Erythroblast (primary cell): ENCODE results near the gene PUM1.
"Not testable (repeated sequence)": the region's sequence is repeated elsewhere in the genome, so short reads cannot be mapped to it uniquely, and the experiment has no call there.

ENCODE experiments used
- DNase-seq, 2 experiments: peaks; one replicate each; lab custom pipeline; 2025; lab: John Stamatoyannopoulos, UW
- GATA1 ChIP-seq: IDR thresholded peaks from 2 replicates; pipeline ENCODE4 v1.6.1; 2011; ENCODE audit warnings: low read depth, mild to moderate bottlenecking, control low read depth, low read length, moderate library complexity
- POLR2A ChIP-seq: IDR thresholded peaks from 2 replicates; pipeline ENCODE4 v1.6.1; 2011; ENCODE audit warnings: mild to moderate bottlenecking, low read length

PUM1 gene

DNA sequence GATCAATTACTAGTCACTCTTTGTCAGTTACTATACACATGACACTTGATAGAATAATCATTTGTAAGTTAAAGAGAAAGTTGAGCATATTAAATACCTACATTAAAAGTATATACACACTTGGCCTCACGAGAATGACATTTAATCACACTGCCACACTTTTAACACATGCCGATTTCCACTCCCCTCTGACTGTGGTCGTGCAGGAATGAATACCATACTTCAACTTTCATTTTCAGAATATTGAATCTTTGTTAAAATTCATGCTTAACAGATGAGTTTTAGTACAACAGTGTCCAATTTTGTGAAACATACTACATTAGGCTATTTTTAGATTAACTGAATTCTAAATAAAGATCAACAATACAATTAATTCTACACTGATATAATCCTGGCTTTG, 78.8 kb downstream of the PUM1 start:
- no peak for DNase-seq
- TF ChIP-seq GATA1 (no peak), POLR2A (no peak)

DNA sequence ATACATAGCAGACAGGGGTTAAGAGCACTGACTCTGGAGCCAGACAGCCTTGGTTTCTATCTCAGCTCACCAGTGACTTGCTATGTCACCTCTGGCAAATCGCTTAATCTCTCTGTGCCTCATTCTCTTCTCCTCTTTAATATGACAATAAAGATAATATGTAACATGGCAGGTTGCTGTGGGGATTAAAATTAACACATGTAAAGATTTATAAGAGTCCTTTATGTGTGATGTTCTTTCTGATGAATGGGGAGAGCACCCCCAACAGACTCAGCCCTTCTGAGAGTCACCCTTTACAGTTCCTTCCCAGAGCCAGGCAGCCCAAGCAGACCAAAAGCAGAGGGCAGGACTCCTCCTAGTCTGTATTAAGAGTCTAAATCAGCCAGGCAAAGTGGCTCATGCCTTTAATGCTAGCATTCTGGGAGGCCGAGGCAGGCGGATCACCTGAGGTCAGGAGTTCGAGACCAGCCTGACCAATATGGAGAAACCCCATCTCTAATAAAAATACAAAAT, 80.5 kb downstream of the PUM1 start:
- DNase-seq, result peak in 1 of 2 experiments; percentile 35
- TF ChIP-seq GATA1 (no peak), POLR2A (no peak)

DNA sequence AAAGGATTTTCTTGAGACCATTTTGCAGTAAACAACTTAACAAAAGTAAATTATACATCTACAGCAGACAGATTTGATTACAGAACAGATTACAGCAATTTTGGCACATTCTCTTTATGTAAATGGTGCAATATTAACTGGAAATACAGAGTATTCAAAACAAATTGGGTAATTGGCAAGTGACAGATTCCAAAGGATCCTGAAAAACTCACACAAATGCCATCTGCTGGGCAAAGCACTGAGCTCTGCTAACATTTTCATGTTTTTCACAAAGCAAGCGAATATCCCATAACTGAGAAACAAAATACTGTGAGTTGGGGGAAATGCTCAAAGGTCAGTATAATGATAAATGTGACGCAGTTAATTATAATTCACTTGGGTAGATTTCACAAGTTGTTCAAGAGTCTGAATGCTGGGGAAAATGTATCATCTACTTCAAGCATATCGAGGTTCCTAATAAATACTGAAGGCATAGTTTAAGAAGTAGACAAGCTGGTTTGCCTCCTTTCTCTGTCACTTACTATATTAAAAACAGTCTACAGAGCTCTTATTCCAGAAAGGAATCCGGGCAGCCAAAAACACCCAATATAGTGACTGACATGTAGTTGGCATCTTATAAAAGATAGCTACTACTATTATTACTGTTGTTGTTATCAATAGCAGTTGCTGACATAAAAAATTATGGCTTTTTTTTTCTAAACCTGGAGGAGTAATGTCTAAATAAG, 81.2 kb downstream of the PUM1 start:
- no peak for DNase-seq

DNA sequence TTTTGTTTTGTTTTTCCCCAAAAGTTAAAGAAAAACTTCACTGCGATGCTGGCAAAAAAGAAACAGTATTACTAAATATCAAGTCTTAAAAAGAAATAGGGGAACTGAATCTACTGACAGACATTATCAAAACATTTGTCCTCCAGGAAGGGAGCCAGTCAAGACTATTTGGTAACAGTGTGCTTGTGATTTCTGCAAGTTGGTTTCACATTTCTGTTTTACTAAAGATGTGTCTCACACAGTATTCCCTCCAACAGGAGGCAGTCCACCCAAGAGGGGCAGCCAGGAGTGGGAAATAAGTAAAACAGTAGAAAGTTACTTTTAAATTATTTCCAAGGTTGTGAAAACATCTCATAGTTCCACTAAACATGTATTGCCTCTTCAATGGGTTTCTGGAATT, 82.6 kb downstream of the PUM1 start:
- no peak for TF ChIP-seq GATA1
- no peak for DNase-seq

More for the DNA sequence above, 81.2 kb downstream of the PUM1 start:
- TF ChIP-seq GATA1, result no peak
- TF ChIP-seq POLR2A, result no peak

DNA sequence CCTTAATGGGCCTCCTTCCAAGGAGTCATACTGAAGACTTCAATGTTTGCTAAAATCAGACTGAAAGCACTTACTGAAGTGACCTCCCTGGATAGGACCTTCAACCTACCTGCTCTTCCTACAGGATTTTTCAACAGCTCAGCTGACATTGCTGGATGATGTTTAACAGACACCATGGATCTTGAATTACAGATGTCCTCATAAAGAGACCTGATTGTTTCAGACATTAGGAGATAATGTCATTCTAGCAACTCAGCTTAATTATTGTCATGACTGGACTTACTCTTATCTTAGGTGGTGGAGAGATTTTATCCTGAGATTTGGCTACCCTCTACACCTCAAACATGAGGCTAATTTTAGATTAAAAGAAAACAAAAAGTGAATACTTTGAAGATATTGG, 83.1 kb downstream of the PUM1 start:
- TF ChIP-seq POLR2A, result no peak
- no peak for TF ChIP-seq GATA1
- DNase-seq, result no peak

DNA sequence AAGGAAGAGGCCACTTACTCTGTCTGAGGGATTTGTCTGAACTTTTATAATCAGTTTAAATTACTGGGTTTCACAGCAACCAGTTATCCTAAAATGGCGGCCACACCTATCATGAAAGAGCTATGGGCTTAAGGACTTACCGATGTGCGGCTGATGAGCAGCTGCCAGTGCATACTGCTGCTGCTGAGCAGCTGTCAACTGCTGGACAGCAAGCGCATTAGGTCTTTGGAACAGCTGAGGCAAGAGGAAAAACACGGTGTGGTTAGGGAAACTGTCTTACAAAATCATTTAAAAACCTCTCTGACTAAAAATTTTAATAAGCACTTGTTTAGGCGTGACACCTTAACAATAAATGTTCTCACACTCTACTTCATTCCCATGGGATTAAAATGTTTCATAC, 84.3 kb downstream of the PUM1 start:
- TF ChIP-seq POLR2A (no peak), GATA1 (no peak)
- DNase-seq, result no peak

DNA sequence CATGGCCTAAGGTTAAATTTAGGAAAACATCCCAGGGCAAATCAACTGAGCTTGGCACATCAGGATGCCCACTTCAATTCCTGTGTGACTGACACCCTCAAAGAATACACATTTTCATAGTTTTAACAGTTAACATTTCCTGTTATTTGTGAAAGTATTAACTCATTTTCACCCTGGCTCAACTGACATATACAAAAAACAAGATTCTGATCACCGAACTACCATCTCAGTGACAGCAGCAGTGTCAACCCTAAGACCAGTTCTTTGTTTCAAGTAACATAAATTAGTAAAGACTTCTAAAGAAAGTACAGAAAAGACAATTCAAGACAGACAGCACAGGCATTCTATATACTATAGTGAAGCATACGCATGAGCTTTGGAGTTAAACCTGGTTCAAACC, 88.0 kb downstream of the PUM1 start:
- TF ChIP-seq GATA1 (no peak), POLR2A (no peak)
- no peak for DNase-seq

DNA sequence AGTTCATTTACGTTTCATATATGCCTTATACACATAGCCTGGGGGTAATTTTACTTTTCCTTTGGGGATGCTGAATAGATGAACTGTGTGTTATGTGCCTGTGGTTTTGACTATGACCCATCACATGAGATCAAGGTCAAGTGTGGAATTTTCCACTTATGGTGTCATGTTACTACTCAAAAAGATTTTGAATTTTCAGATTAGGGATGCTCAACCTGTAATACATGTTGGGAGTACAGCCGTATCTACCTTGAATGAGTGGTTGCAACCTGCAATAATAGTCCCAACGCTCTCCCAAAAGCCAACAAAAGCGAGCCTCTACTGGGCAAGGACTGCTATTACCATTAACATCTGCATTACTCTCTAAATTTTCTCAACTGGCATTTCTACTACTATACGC, 88.4 kb downstream of the PUM1 start:
- TF ChIP-seq POLR2A (no peak), GATA1 (no peak)
- DNase-seq, result no peak

DNA sequence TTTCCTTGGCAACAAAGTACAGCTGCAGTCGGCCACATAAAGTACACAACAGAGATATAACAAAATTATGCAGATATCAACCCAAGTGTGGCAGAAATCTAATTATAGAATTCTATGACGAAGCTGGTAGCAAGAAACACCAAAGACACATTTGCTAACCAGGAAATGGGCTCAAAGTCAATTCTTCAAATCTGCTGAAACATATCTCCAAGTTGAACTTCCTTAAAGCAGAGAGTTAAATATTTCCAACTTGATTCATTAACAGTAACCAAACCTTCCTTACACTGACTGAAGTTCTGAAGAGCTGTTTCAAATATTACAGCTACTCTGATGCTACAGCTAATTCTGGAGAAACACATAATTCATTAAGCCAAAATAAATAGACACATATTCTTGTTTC, 89.4 kb downstream of the PUM1 start:
- no peak for DNase-seq
- TF ChIP-seq GATA1 (no peak), POLR2A (no peak)

DNA sequence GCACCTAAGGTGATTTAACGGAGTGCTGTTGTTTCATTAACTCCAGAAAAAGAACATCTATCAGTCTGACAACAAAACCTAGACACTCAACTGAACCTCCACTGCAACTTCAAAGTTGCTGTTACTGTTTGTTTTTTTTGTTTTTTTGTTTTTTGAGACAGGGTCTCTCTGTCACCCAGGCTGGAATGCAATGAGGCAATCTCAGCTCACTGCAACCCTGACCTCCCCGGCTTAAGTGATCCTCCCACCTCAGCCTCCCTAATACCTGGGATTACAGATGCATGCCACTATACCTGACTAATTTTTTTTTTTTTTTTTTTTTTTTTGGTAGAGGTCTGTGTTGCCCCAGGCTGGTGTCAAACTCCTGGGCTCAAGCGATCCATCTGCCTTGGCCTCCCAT, 90.3 kb downstream of the PUM1 start:
- DNase-seq, result no peak
- no peak for TF ChIP-seq POLR2A
- TF ChIP-seq GATA1, result no peak

DNA sequence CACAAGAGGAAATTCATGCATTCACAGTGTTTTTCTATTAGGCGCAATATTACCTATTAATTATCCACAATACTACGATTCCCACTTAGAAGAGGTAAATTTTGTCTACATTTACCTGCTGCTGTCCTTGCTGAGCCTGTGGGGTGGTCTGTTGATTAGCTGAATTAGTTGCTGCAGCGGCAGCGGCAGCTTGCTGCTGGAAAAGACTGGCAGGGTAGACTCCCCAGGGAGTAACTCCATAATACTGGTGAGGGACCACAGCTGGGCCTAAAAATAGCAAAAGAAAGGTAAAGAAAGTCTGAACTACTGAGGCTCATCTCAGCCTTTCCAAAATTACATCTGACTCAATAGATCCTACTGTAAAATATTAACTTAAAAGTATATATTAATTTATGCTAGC, 91.0 kb downstream of the PUM1 start:
- no peak for DNase-seq
- TF ChIP-seq GATA1 (no peak), POLR2A (no peak)

DNA sequence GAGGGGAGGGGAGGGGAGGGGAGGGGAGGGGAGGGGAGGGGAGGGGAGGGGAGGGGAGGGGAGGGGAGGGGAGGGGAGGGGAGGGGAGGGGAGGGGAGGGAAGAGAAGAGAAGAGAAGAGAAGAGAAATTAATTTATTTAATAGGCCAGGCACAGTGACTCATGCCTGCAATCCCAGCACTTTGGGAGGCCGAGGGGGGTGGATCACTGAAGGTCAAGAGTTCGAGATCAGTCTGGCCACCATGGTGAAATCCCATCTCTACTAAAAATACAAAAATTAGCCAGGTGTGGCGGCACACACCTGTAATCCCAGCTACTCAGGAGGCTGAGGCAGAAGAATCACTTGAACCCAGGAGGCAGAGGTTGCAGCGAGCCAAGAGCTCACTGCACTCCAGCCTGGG, 93.2 kb downstream of the PUM1 start:
- not testable (repeated sequence) for DNase-seq

DNA sequence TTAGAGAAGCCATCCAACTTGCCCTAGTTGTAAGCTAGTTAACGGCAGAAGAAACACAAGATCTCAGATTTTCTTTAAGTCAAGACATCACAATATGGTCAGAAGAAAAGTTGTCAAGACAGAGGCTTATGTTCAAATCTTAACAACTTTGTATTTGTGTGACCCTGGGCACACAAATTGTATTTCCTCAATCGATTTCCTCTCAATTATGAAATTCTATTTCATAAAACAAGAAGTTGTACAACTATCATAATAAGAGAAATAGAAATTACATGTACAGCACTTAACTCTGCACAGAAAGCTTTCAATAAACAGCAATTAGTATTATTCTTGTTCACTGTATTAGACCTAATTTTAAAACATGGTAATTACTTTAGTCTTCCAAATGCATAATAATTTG, 94.0 kb downstream of the PUM1 start:
- TF ChIP-seq POLR2A, result no peak
- no peak for TF ChIP-seq GATA1
- no peak for DNase-seq

DNA sequence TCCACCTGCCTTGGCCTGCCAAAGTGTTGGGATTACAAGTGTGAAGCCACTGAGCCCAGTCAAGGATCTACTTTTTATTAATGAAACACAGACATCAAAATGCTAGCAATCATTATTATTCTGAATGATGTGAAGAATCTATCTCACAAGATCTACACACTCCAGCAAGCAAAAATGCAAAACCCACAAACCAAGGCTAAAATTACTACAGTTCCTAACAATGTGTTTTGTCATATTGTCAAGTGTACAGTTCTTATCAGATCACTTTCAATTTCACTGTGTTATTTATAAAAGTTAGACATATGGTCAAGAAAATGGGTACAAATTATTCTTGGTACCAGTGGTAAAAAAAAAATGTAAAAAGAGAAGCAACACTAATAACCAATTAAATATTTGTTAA, 95.6 kb downstream of the PUM1 start:
- TF ChIP-seq GATA1 (no peak), POLR2A (no peak)
- DNase-seq, result no peak

DNA sequence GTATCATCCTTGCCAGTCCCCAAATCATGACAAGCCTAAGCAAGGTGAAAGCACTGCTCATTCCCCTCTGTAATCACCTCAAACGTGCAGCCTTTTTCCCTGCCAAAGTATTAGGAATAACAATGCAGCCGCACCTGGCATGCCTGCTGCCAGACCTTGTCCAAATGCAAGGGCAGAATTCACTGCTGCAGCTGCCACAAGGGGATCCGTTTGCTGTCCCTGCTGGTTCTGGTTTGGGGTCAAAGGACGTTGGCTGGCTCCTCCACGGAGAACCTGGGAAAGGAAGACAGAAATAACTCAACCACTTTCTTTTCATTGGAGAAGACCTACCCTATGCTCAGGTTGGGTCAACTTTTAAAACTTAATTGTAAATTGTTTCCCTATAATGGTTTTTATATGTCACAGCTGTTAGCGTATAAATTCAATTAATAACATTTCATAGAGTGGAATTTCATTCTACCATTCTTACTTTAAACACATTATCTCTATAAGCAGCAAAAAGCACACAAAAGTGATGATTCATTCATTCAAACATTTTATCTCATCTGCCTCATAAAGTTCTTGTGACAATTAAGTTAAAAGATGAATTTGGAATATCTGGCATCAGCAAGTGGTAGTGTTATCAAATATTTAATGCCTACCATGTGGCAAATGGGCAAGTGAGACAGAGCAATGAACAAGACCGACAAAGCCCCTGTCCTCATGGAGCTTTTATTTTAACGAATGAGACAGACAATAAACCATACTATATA, 97.1 kb downstream of the PUM1 start:
- no peak for TF ChIP-seq POLR2A
- TF ChIP-seq GATA1, result no peak
- peak in 1 of 2 experiments; percentile 23 for DNase-seq
